Naive thymus-derived CD4-positive, alpha-beta T cell (primary cell): Measurements from ENCODE around the gene GP9. TPM values are rescaled to one million over a fixed set of nuclear protein-coding genes. Genes with fewer than 3 reads are reported as not detected.

ENCODE experiments used
- ATAC-seq: fragments of 150-1000 bp; cut with Tn5 transposase; 2 replicates; pipeline ENCODE4 v1.10.0; 2021; ENCODE audit warnings: mild to moderate bottlenecking, moderate library complexity
- CTCF ChIA-PET: fragments of 350-600 bp; sonication (Branson Sonifier 250); formaldehyde crosslinking; loops from one replicate; lab custom pipeline; 2021; ENCODE audit warnings: antibody characterized with exemption; lab: Charles Lee
- POLR2A ChIA-PET: fragments of 350-600 bp; sonication (Branson Sonifier 250); formaldehyde crosslinking; loops from one replicate; lab custom pipeline; 2021; ENCODE audit warnings: antibody characterized with exemption, inconsistent platforms; lab: Charles Lee
- DNase-seq, 9 donors: peaks; one replicate each; pipeline versions ENCODE4 v3.0.0 to v3.0.0-alpha.2; 2020 to 2022; ENCODE audit warnings: mixed read lengths in 1 of 9
- H3K27ac ChIP-seq: one replicate; pipeline ENCODE4 v1.7.0; 2013; ENCODE audit warnings: mild to moderate bottlenecking, low read depth, low read length, moderate library complexity
- H3K27me3 ChIP-seq, 2 donors: one replicate each; pipeline ENCODE4 v1.7.0; 2013; ENCODE audit warnings: low read length in 2 of 2, mild to moderate bottlenecking in 2 of 2, moderate library complexity in 2 of 2; ENCODE audit not compliant: control insufficient read depth in 2 of 2, insufficient read depth in 2 of 2
- H3K36me3 ChIP-seq, 3 experiments: 1 replicate in 2 of 3; 2 replicates in 1 of 3; pipeline ENCODE4 v1.7.0; 2013; ENCODE audit warnings: low read length in 3 of 3, mild to moderate bottlenecking in 3 of 3, moderate library complexity in 1 of 3; ENCODE audit not compliant: insufficient read depth in 3 of 3, control insufficient read depth in 2 of 3
- H3K4me1 ChIP-seq, 2 donors: one replicate each; pipeline ENCODE4 v1.7.0; 2013; ENCODE audit warnings: low read length in 2 of 2, mild to moderate bottlenecking in 2 of 2, moderate library complexity in 1 of 2; ENCODE audit not compliant: control insufficient read depth in 2 of 2, insufficient read depth in 2 of 2
- H3K4me3 ChIP-seq: 2 replicates; pipeline ENCODE4 v1.7.0; 2013; ENCODE audit warnings: mild to moderate bottlenecking, low read length
- H3K9me3 ChIP-seq, 3 experiments: 1 replicate in 2 of 3; 2 replicates in 1 of 3; pipeline ENCODE4 v1.7.0; 2013; ENCODE audit warnings: low read length in 3 of 3; ENCODE audit not compliant: control insufficient read depth in 2 of 3
- H3K27ac Mint-ChIP-seq, 9 donors: one replicate each; pipeline ENCODE4 v1.8.0; 2020 to 2022; ENCODE audit warnings: mixed read lengths in 9 of 9, mild to moderate bottlenecking in 8 of 9, moderate library complexity in 5 of 9, inconsistent platforms in 2 of 9
- H3K27me3 Mint-ChIP-seq, 5 donors: one replicate each; pipeline ENCODE4 v1.8.0; 2021 to 2022; ENCODE audit warnings: mixed read lengths in 5 of 5, mild to moderate bottlenecking in 1 of 5
- H3K36me3 Mint-ChIP-seq, 5 donors: one replicate each; pipeline ENCODE4 v1.8.0; 2020 to 2022; ENCODE audit warnings: mixed read lengths in 5 of 5, mild to moderate bottlenecking in 3 of 5, inconsistent platforms in 1 of 5
- H3K4me1 Mint-ChIP-seq, 7 donors: one replicate each; pipeline ENCODE4 v1.8.0; 2020 to 2022; ENCODE audit warnings: mixed read lengths in 7 of 7, mild to moderate bottlenecking in 3 of 7, inconsistent platforms in 1 of 7
- H3K4me3 Mint-ChIP-seq, 10 donors: one replicate each; pipeline ENCODE4 v1.8.0; 2020 to 2022; ENCODE audit warnings: mild to moderate bottlenecking in 10 of 10, mixed read lengths in 10 of 10, moderate library complexity in 6 of 10, inconsistent platforms in 2 of 10
- H3K9me3 Mint-ChIP-seq, 11 donors: one replicate each; pipeline ENCODE4 v1.8.0; 2020 to 2022; ENCODE audit warnings: mixed read lengths in 11 of 11, mild to moderate bottlenecking in 4 of 11, inconsistent platforms in 1 of 11, moderate library complexity in 1 of 11
- intact Hi-C, 2 donors: fragments of 100-400 bp; cut with micrococcal nuclease; formaldehyde crosslinking; loops; one replicate each; pipeline ENCODE4 v1.15.1; 2023
- polyA plus RNA-seq, 2 donors: library from polyadenylated mRNA; unstranded; fragments of 300-500 nt; fragmentation: Illumina TruSeq; gene quantifications; one replicate each; pipeline ENCODE4 v1.2.3, GENCODE V29; 2021
- total RNA-seq, 6 experiments: library from RNA in 5 of 6; stranded (reverse) in 5 of 6; gene quantifications; 1 replicate in 5 of 6; 2 replicates in 1 of 6; pipeline ENCODE4 v1.2.3 and lab custom pipeline; 2021 to 2026

Gene GP9
- total and polyA plus RNA-seq, 7 experiments from 2014 or later = 2.5 TPM; not detected in 6

- no peaks in the 10 kb centered on the region for H3K36me3 Mint-ChIP-seq
Measured at GRCh38 chr3:129016356-129016719, 44.2 kb upstream of the GP9 start.

GRCh38 chr3:129016720-129017483 lies 43.7 kb upstream of the GP9 start:
- POLR2A ChIA-PET = interaction anchor here (0.6 to 12.0 kb wide), 23 partner anchors 10 to 299 kb away, joined by 3 to 236 read pairs (median 7); partner anchors contain the start of genes CFAP92, COPG1, EFCC1 and HMCES
- H3K27ac ChIP-seq = peak overlapping the region; percentile 75

More at GRCh38 chr3:129016356-129016719, 44.2 kb upstream of the GP9 start:
- DNase-seq = peak in 7 of 9 donors; percentile 54 to 71 (median 65)
- no peaks in the 10 kb centered on the region for H3K27me3 ChIP-seq
- ChIA-PET POLR2A (interaction anchor here (0.9 to 12.0 kb wide), 24 partner anchors 9 to 300 kb away, joined by 3 to 236 read pairs (median 6); partner anchors contain the start of genes ACAD9, CFAP92, COPG1 and EFCC1), CTCF (interaction anchor here (0.6 to 6.8 kb wide), 27 partner anchors 10 to 369 kb away, joined by 3 to 117 read pairs (median 6); partner anchors contain the start of genes CFAP92 and RAB43)
- Mint-ChIP-seq H3K4me3 (peak overlapping the region; percentile 68 to 87 (median 84)), H3K27me3 (no peaks in the 10 kb centered on the region), H3K4me1 (peaks cover 31 to 66% (median 48%) of the 10 kb centered on the region in 7 donors), H3K27ac (peak overlapping the region; percentile 90 to 100 (median 97)), H3K9me3 (peaks cover 0 to 4% (median 0%) of the 10 kb centered on the region in 11 donors)
- peak overlapping the region; percentile 41 for H3K4me3 ChIP-seq
- peaks cover 26 to 33% of the 10 kb centered on the region in 2 donors for H3K4me1 ChIP-seq
- H3K36me3 ChIP-seq = no peaks in the 10 kb centered on the region
- intact Hi-C loops = loop anchor here (1.0 to 2.0 kb wide), 8 partner anchors 11 to 229 kb away; partner anchors contain the start of gene CFAP92 (in 2 of the 2)
- H3K27ac ChIP-seq = peak overlapping the region; percentile 75
- ATAC-seq = peak; percentile 85
- no peaks in the 10 kb centered on the region for H3K9me3 ChIP-seq

GRCh38 chr3:129017484-129017899 lies 43.1 kb upstream of the GP9 start:
- intact Hi-C loops = loop anchor here in 1 of 2 donors (2.0 kb wide), 1 partner anchor 23 kb away; the partner anchor contains the start of gene CFAP92
- Histone ChIP-seq H3K36me3 (no peaks in the 10 kb centered on the region), H3K4me3 (no peak overlapping the region), H3K9me3 (no peaks in the 10 kb centered on the region), H3K27me3 (no peaks in the 10 kb centered on the region), H3K4me1 (peaks cover 26 to 33% of the 10 kb centered on the region in 2 donors), H3K27ac (peak overlapping the region; percentile 75)
- ChIA-PET POLR2A (interaction anchor here (0.6 to 12.0 kb wide), 17 partner anchors 9 to 299 kb away, joined by 3 to 236 read pairs (median 8); partner anchors contain the start of genes CFAP92, EFCC1 and RAB43), CTCF (interaction anchor here (0.9 to 6.8 kb wide), 15 partner anchors 9 to 370 kb away, joined by 3 to 117 read pairs (median 6); partner anchors contain the start of genes CFAP92 and RAB43)
- H3K4me1 Mint-ChIP-seq = peaks cover 31 to 67% (median 56%) of the 10 kb centered on the region in 7 donors
- peak overlapping the region in 9 of 10 donors; percentile 38 to 86 (median 63) for H3K4me3 Mint-ChIP-seq
- no peaks in the 10 kb centered on the region for H3K27me3 Mint-ChIP-seq
- H3K36me3 Mint-ChIP-seq = peaks cover 0 to 3% (median 0%) of the 10 kb centered on the region in 5 donors
- H3K9me3 Mint-ChIP-seq = peaks cover 0 to 4% (median 0%) of the 10 kb centered on the region in 11 donors
- ATAC-seq = no peak
- peak overlapping the region; percentile 42 to 100 (median 97) for H3K27ac Mint-ChIP-seq
- no peak for DNase-seq

More at GRCh38 chr3:129016720-129017483, 43.7 kb upstream of the GP9 start:
- no peaks in the 10 kb centered on the region for H3K9me3 ChIP-seq
- Mint-ChIP-seq H3K4me3 (peak overlapping the region; percentile 38 to 87 (median 84)), H3K27ac (peak overlapping the region; percentile 90 to 100 (median 97)), H3K36me3 (peaks cover 0 to 3% (median 0%) of the 10 kb centered on the region in 5 donors), H3K4me1 (peaks cover 31 to 71% (median 52%) of the 10 kb centered on the region in 7 donors), H3K9me3 (peaks cover 0 to 4% (median 0%) of the 10 kb centered on the region in 11 donors), H3K27me3 (no peaks in the 10 kb centered on the region)
- H3K4me3 ChIP-seq = peak overlapping the region; percentile 18
- H3K36me3 ChIP-seq = no peaks in the 10 kb centered on the region
- DNase-seq = no peak
- H3K4me1 ChIP-seq = peaks cover 26 to 33% of the 10 kb centered on the region in 2 donors
- ATAC-seq = peak; percentile 63
- no peaks in the 10 kb centered on the region for H3K27me3 ChIP-seq
- CTCF ChIA-PET = interaction anchor here (0.6 to 6.8 kb wide), 27 partner anchors 10 to 369 kb away, joined by 3 to 117 read pairs (median 6); partner anchors contain the start of genes CFAP92 and RAB43
- intact Hi-C loops = loop anchor here (1.0 to 2.0 kb wide), 8 partner anchors 10 to 228 kb away; partner anchors contain the start of gene CFAP92 (in 2 of the 2)

GRCh38 chr3:129018271-129018670 lies 42.3 kb upstream of the GP9 start:
- ATAC-seq (no peak), DNase-seq (no peak)
- Histone ChIP-seq H3K4me1 (peaks cover 26 to 33% of the 10 kb centered on the region in 2 donors), H3K9me3 (no peaks in the 10 kb centered on the region), H3K27me3 (no peaks in the 10 kb centered on the region), H3K36me3 (no peaks in the 10 kb centered on the region), H3K27ac (peak overlapping the region; percentile 75), H3K4me3 (no peak overlapping the region)
- CTCF ChIA-PET = interaction anchor here (1.7 to 6.8 kb wide), 4 partner anchors 8 to 101 kb away, joined by 8 to 117 read pairs (median 48); partner anchors contain the start of gene RAB43
- Mint-ChIP-seq H3K9me3 (peaks cover 0 to 4% (median 0%) of the 10 kb centered on the region in 11 donors), H3K4me3 (peak overlapping the region in 2 of 10 donors; percentile 46 to 47), H3K27ac (peak overlapping the region; percentile 28 to 100 (median 97)), H3K4me1 (peaks cover 34 to 61% (median 56%) of the 10 kb centered on the region in 7 donors), H3K27me3 (no peaks in the 10 kb centered on the region), H3K36me3 (peaks cover 0 to 3% (median 0%) of the 10 kb centered on the region in 5 donors)
- POLR2A ChIA-PET = interaction anchor here (3.5 to 12.0 kb wide), 4 partner anchors 8 to 102 kb away, joined by 48 to 236 read pairs (median 78); partner anchors contain the start of genes CFAP92, EFCC1 and RAB43
- intact Hi-C loops = no loop called here

- DNase-seq = no peak
- no peak for ATAC-seq
- Mint-ChIP-seq H3K27ac (peak overlapping the region in 8 of 9 donors; percentile 28 to 92 (median 62)), H3K4me1 (peaks cover 33 to 60% (median 56%) of the 10 kb centered on the region in 7 donors), H3K27me3 (no peaks in the 10 kb centered on the region), H3K4me3 (peak overlapping the region in 5 of 10 donors; percentile 24 to 46 (median 29)), H3K9me3 (peaks cover 0 to 1% (median 0%) of the 10 kb centered on the region in 11 donors), H3K36me3 (peaks cover 0 to 3% (median 0%) of the 10 kb centered on the region in 5 donors)
- no peak overlapping the region for H3K4me3 ChIP-seq
- H3K36me3 ChIP-seq = no peaks in the 10 kb centered on the region
- no peaks in the 10 kb centered on the region for H3K9me3 ChIP-seq
- no peak overlapping the region for H3K27ac ChIP-seq
- peaks cover 26 to 33% of the 10 kb centered on the region in 2 donors for H3K4me1 ChIP-seq
- CTCF ChIA-PET = interaction anchor here (1.7 to 6.8 kb wide), 3 partner anchors 8 to 14 kb away, joined by 8 to 117 read pairs (median 74); no protein-coding TSS in a partner anchor
- intact Hi-C loops = no loop called here
- no peaks in the 10 kb centered on the region for H3K27me3 ChIP-seq
- POLR2A ChIA-PET = interaction anchor here (0.8 to 1.6 kb wide), 3 partner anchors 9 to 102 kb away, joined by 3 to 9 read pairs (median 3); no protein-coding TSS in a partner anchor
Measured at GRCh38 chr3:129018751-129019150, 41.8 kb upstream of the GP9 start.
